MCF 10A (cell line): ENCODE data around the gene PYGO1. TPM values are rescaled to one million over a fixed set of nuclear protein-coding genes. Genes with fewer than 3 reads are reported as not detected.
A peak's percentile ranks its signal among the peaks of the same experiment; 100 is the strongest.

Experiments
- BruUV-seq: library from RNA; stranded (reverse); fragments of 400-500 nt; replicated peaks from 2 replicates; lab custom pipeline; 2021; lab: Mats Ljungman, UMichigan
- CTCF ChIA-PET: fragments of 300-600 bp; sonication (Branson Sonifier 250); formaldehyde crosslinking; extraction: SDS; loops from one replicate; lab custom pipeline; 2021; ENCODE audit warnings: antibody characterized with exemption, inconsistent platforms; lab: Yijun Ruan, JAX
- POLR2A ChIA-PET: fragments of 300-600, 350-650 bp; sonication (Branson Sonifier 250); formaldehyde crosslinking; extraction: SDS; loops from one replicate; lab custom pipeline; 2020; ENCODE audit warnings: antibody characterized with exemption, inconsistent platforms; lab: Yijun Ruan, JAX
- DNase-seq: peaks from one replicate; pipeline ENCODE4 v3.0.0-alpha.2; 2018; ENCODE audit not compliant: unreplicated experiment
- H3K27ac Mint-ChIP-seq: one replicate; pipeline ENCODE4 v1.8.0; 2022; ENCODE audit warnings: mild to moderate bottlenecking, low read depth, mixed read lengths; ENCODE audit not compliant: unreplicated experiment
- H3K27me3 Mint-ChIP-seq: one replicate; pipeline ENCODE4 v1.8.0; 2022; ENCODE audit warnings: mixed read lengths; ENCODE audit not compliant: insufficient read depth, unreplicated experiment
- H3K36me3 Mint-ChIP-seq: one replicate; pipeline ENCODE4 v1.8.0; 2022; ENCODE audit warnings: mild to moderate bottlenecking, moderate library complexity, mixed read lengths; ENCODE audit not compliant: insufficient read depth, unreplicated experiment
- H3K4me1 Mint-ChIP-seq: one replicate; pipeline ENCODE4 v1.8.0; 2022; ENCODE audit warnings: mixed read lengths; ENCODE audit not compliant: insufficient read depth, unreplicated experiment
- H3K4me3 Mint-ChIP-seq: one replicate; pipeline ENCODE4 v1.8.0; 2022; ENCODE audit warnings: mild to moderate bottlenecking, moderate library complexity, mixed read lengths; ENCODE audit not compliant: unreplicated experiment
- H3K9me3 Mint-ChIP-seq: one replicate; pipeline ENCODE4 v1.8.0; 2022; ENCODE audit warnings: mixed read lengths; ENCODE audit not compliant: unreplicated experiment
- CTCF ChIP-seq: fragments of 200-600 bp; IDR thresholded peaks from one replicate; pipeline ENCODE4 v1.8.0; 2022; ENCODE audit warnings: antibody characterized with exemption, mild to moderate bottlenecking; ENCODE audit not compliant: unreplicated experiment
- intact Hi-C: fragments of 100-400 bp; cut with micrococcal nuclease; formaldehyde crosslinking; loops from 2 replicates; pipeline ENCODE4 v1.14.1; 2022
- total RNA-seq: library from RNA; stranded (reverse); gene quantifications from 2 replicates; pipeline ENCODE4 v1.2.3, GENCODE V29; 2022

Gene PYGO1
- total RNA-seq, 1 experiment from 2014 or later = 3.9 TPM

- intact Hi-C loops = no loop called here
- ChIA-PET POLR2A (no interaction called here), CTCF (interaction anchor here (0.6 kb wide), 1 partner anchor 63 kb away, joined by 5 read pairs; no protein-coding TSS in a partner anchor)
- BruUV-seq = no TSS peak
- Mint-ChIP-seq H3K9me3 (no peaks in the 10 kb centered on the region), H3K27me3 (peaks cover 6% of the 10 kb centered on the region), H3K4me1 (no peaks in the 10 kb centered on the region), H3K4me3 (peak overlapping the region; percentile 70), H3K27ac (no peak overlapping the region), H3K36me3 (no peaks in the 10 kb centered on the region)
- no peak for DNase-seq
- TF ChIP-seq CTCF = no peak
These were observed 1.1 kb upstream of the PYGO1 start for GRCh38 chr15:55589287-55589686.

- Mint-ChIP-seq H3K4me1 (no peaks in the 10 kb centered on the region), H3K9me3 (no peaks in the 10 kb centered on the region), H3K36me3 (no peaks in the 10 kb centered on the region), H3K27me3 (peaks cover 11% of the 10 kb centered on the region), H3K27ac (no peak overlapping the region), H3K4me3 (peak overlapping the region; percentile 70)
- no TSS peak for BruUV-seq
- TF ChIP-seq CTCF = no peak
- DNase-seq = no peak
- intact Hi-C loops = no loop called here
- ChIA-PET POLR2A (interaction anchor here (0.6 kb wide), 1 partner anchor 133 kb away, joined by 3 read pairs; no protein-coding TSS in a partner anchor), CTCF (interaction anchor here (0.6 kb wide), 1 partner anchor 62 kb away, joined by 5 read pairs; no protein-coding TSS in a partner anchor)
These were observed 620 bp upstream of the PYGO1 start for GRCh38 chr15:55588815-55589115.

- Mint-ChIP-seq H3K36me3 (no peaks in the 10 kb centered on the region), H3K9me3 (no peaks in the 10 kb centered on the region), H3K4me3 (no peak overlapping the region), H3K27ac (no peak overlapping the region), H3K4me1 (peaks cover 1% of the 10 kb centered on the region), H3K27me3 (peaks cover 24% of the 10 kb centered on the region)
- CTCF ChIA-PET = interaction anchor here (0.7 kb wide), 1 partner anchor 32 kb away, joined by 3 read pairs; no protein-coding TSS in a partner anchor
- POLR2A ChIA-PET = interaction anchor here (0.6 kb wide), 1 partner anchor 159 kb away, joined by 3 read pairs; no protein-coding TSS in a partner anchor
- intact Hi-C loops = no loop called here
- no peak for TF ChIP-seq CTCF
- peak; percentile 51 for DNase-seq
- no TSS peak for BruUV-seq
These were observed 650 bp downstream of the PYGO1 start for GRCh38 chr15:55587321-55588069.

GRCh38 chr15:55586808-55587207 lies 1.3 kb downstream of the PYGO1 start:
- TSS peak; percentile 49 for BruUV-seq
- TF ChIP-seq CTCF = no peak
- peaks cover 5% of the 10 kb centered on the region for H3K4me1 Mint-ChIP-seq
- ChIA-PET CTCF (interaction anchor here (0.7 kb wide), 1 partner anchor 32 kb away, joined by 3 read pairs; no protein-coding TSS in a partner anchor), POLR2A (interaction anchor here (0.6 kb wide), 1 partner anchor 159 kb away, joined by 3 read pairs; no protein-coding TSS in a partner anchor)
- H3K27me3 Mint-ChIP-seq = peaks cover 28% of the 10 kb centered on the region
- H3K4me3 Mint-ChIP-seq = no peak overlapping the region
- intact Hi-C loops = no loop called here
- no peak overlapping the region for H3K27ac Mint-ChIP-seq
- peak; percentile 4 for DNase-seq
- no peaks in the 10 kb centered on the region for H3K36me3 Mint-ChIP-seq
- no peaks in the 10 kb centered on the region for H3K9me3 Mint-ChIP-seq
